ENCODE results near the gene DCC. TPM values are rescaled to one million over a fixed set of nuclear protein-coding genes. Genes with fewer than 3 reads are reported as not detected.
A peak's percentile ranks its signal among the peaks of the same experiment; 100 is the strongest.

DCC gene
- total RNA-seq, 1 experiment from 2014 or later: not detected

- Histone ChIP-seq H4K20me1 (ENCODE audit: insufficient read depth, low read depth, low read length) (no peaks in the 10 kb centered on the region), H3K4me1 (ENCODE audit: low read length) (no peaks in the 10 kb centered on the region)
- no peak for DNase-seq
These were observed 1020.8 kb downstream of the DCC start for GRCh38 chr18:53360501-53361443.

GRCh38 chr18:53375621-53376020 is 1035.6 kb downstream of the DCC start:
- no peak for DNase-seq

More at GRCh38 chr18:53360501-53361443, 1020.8 kb downstream of the DCC start:
- Histone ChIP-seq H3K4me2 (ENCODE audit: low read depth, low read length, poor library complexity, severe bottlenecking) (no peak overlapping the region), H3K4me3 (ENCODE audit: low read length) (no peak overlapping the region), H3K9me2 (replicated peaks; ENCODE audit: insufficient read depth, low read length) (no peaks in the 10 kb centered on the region), H2AFZ (ENCODE audit: low read length) (no peak overlapping the region), H3K9me3 (ENCODE audit: low read length) (no peaks in the 10 kb centered on the region), H3K36me3 (ENCODE audit: insufficient read depth, low read length) (no peaks in the 10 kb centered on the region), H3K9ac (ENCODE audit: low read length) (no peak overlapping the region), H3K27me3 (ENCODE audit: low read length) (no peaks in the 10 kb centered on the region), H3K27ac (ENCODE audit: low read length) (no peak overlapping the region), H3K79me2 (ENCODE audit: low read length) (no peaks in the 10 kb centered on the region)

DNA sequence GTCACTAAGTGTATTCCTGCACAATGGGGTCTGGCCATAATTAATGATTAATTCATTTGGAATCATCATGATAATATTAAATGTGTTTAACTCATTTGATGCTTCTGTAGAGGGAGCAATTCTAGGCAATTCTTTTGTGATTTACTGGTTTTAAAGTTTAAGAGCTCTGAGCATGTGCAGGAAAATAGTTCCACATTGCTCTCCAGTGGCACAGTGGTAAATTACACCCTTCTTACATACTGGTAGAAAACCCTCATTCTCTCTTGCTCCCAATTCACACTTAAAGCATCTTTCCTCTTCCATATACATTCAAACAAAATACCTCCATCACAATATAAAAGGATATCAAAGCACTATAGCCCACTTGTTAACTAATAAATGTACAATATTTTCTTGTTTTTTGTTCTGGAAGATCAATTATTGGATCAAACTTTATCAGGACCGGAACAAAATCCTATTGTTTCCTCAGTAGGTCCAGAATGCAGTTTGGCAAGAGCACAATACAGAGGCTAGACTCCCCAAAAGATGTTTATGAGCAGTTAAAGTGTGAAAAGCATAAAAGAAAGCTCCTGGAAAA is 1040.2 kb downstream of the DCC start:
- no peaks in the 10 kb centered on the region for H3K4me1 ChIP-seq (ENCODE audit: low read length)
- H3K9me2 ChIP-seq (replicated peaks; ENCODE audit: insufficient read depth, low read length): no peaks in the 10 kb centered on the region
- H3K36me3 ChIP-seq (ENCODE audit: insufficient read depth, low read length): no peaks in the 10 kb centered on the region
- H3K27ac ChIP-seq (ENCODE audit: low read length): no peak overlapping the region
- no peak overlapping the region for H3K4me2 ChIP-seq (ENCODE audit: low read depth, low read length, poor library complexity, severe bottlenecking)
- H3K9me3 ChIP-seq (ENCODE audit: low read length): no peaks in the 10 kb centered on the region
- H2AFZ ChIP-seq (ENCODE audit: low read length): no peak overlapping the region
- H4K20me1 ChIP-seq (ENCODE audit: insufficient read depth, low read depth, low read length): no peaks in the 10 kb centered on the region
- H3K27me3 ChIP-seq (ENCODE audit: low read length): no peaks in the 10 kb centered on the region
- H3K9ac ChIP-seq (ENCODE audit: low read length): no peak overlapping the region
- H3K79me2 ChIP-seq (ENCODE audit: low read length): no peaks in the 10 kb centered on the region
- no peak overlapping the region for H3K4me3 ChIP-seq (ENCODE audit: low read length)
- peak; percentile 75 for DNase-seq

More at GRCh38 chr18:53375621-53376020, 1035.6 kb downstream of the DCC start:
- H3K27ac ChIP-seq (ENCODE audit: low read length): no peak overlapping the region
- H3K4me3 ChIP-seq (ENCODE audit: low read length): no peak overlapping the region
- no peaks in the 10 kb centered on the region for H3K79me2 ChIP-seq (ENCODE audit: low read length)
- H3K9me3 ChIP-seq (ENCODE audit: low read length): peaks cover 5% of the 10 kb centered on the region; the same call in 1 of the 2 replicates
- H3K27me3 ChIP-seq (ENCODE audit: low read length): no peaks in the 10 kb centered on the region
- no peak overlapping the region for H3K4me2 ChIP-seq (ENCODE audit: low read depth, low read length, poor library complexity, severe bottlenecking)
- H3K9me2 ChIP-seq (replicated peaks; ENCODE audit: insufficient read depth, low read length): no peaks in the 10 kb centered on the region; the same call in 1 of the 2 replicates
- no peak overlapping the region for H2AFZ ChIP-seq (ENCODE audit: low read length)
- H3K4me1 ChIP-seq (ENCODE audit: low read length): no peaks in the 10 kb centered on the region
- H4K20me1 ChIP-seq (ENCODE audit: insufficient read depth, low read depth, low read length): no peaks in the 10 kb centered on the region
- no peaks in the 10 kb centered on the region for H3K36me3 ChIP-seq (ENCODE audit: insufficient read depth, low read length)
- no peak overlapping the region for H3K9ac ChIP-seq (ENCODE audit: low read length)

- Histone ChIP-seq H3K4me1 (ENCODE audit: low read length) (no peaks in the 10 kb centered on the region), H3K79me2 (ENCODE audit: low read length) (no peaks in the 10 kb centered on the region), H3K9me2 (replicated peaks; ENCODE audit: insufficient read depth, low read length) (no peaks in the 10 kb centered on the region), H3K27ac (ENCODE audit: low read length) (no peak overlapping the region), H2AFZ (ENCODE audit: low read length) (no peak overlapping the region), H3K27me3 (ENCODE audit: low read length) (no peaks in the 10 kb centered on the region), H3K36me3 (ENCODE audit: insufficient read depth, low read length) (no peaks in the 10 kb centered on the region), H4K20me1 (ENCODE audit: insufficient read depth, low read depth, low read length) (no peaks in the 10 kb centered on the region), H3K9ac (ENCODE audit: low read length) (no peak overlapping the region), H3K4me2 (ENCODE audit: low read depth, low read length, poor library complexity, severe bottlenecking) (no peak overlapping the region), H3K9me3 (ENCODE audit: low read length) (no peaks in the 10 kb centered on the region), H3K4me3 (ENCODE audit: low read length) (no peak overlapping the region)
- no peak for DNase-seq
These were observed 1042.9 kb downstream of the DCC start for GRCh38 chr18:53382870-53383269.

- DNase-seq: no peak
- Histone ChIP-seq H3K27me3 (ENCODE audit: low read length) (no peaks in the 10 kb centered on the region), H3K9me3 (ENCODE audit: low read length) (no peaks in the 10 kb centered on the region), H3K36me3 (ENCODE audit: insufficient read depth, low read length) (no peaks in the 10 kb centered on the region), H3K79me2 (ENCODE audit: low read length) (no peaks in the 10 kb centered on the region), H4K20me1 (ENCODE audit: insufficient read depth, low read depth, low read length) (no peaks in the 10 kb centered on the region), H3K4me2 (ENCODE audit: low read depth, low read length, poor library complexity, severe bottlenecking) (no peak overlapping the region), H3K4me1 (ENCODE audit: low read length) (no peaks in the 10 kb centered on the region), H3K9me2 (replicated peaks; ENCODE audit: insufficient read depth, low read length) (no peaks in the 10 kb centered on the region), H3K4me3 (ENCODE audit: low read length) (no peak overlapping the region), H3K9ac (ENCODE audit: low read length) (no peak overlapping the region), H2AFZ (ENCODE audit: low read length) (no peak overlapping the region), H3K27ac (ENCODE audit: low read length) (no peak overlapping the region)
These were observed 1045.9 kb downstream of the DCC start for GRCh38 chr18:53385889-53386288.

DNA sequence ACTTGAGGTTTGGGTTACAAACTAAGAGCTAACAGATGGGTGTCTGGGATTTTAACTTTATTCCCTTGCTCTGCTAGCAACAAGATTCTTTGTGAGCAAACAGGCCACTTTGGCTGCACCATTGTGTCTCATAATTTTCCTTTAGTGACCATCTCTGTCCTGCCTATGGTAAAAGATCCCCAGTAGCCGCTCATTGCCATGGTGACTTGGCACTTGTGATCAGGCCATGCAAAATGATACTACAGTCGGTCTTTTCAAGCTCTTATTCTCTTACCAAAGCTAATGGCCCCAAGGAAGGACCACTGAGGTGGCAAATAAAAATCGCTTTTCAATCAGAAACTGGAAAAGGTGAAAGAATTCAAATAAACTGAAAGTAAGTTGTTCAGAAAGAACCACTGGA is 1047.6 kb downstream of the DCC start:
- Histone ChIP-seq H3K9me3 (ENCODE audit: low read length) (no peaks in the 10 kb centered on the region), H3K27ac (ENCODE audit: low read length) (no peak overlapping the region), H3K4me2 (ENCODE audit: low read depth, low read length, poor library complexity, severe bottlenecking) (no peak overlapping the region), H4K20me1 (ENCODE audit: insufficient read depth, low read depth, low read length) (no peaks in the 10 kb centered on the region), H3K79me2 (ENCODE audit: low read length) (no peaks in the 10 kb centered on the region), H3K27me3 (ENCODE audit: low read length) (no peaks in the 10 kb centered on the region), H3K4me3 (ENCODE audit: low read length) (no peak overlapping the region), H3K4me1 (ENCODE audit: low read length) (no peaks in the 10 kb centered on the region), H2AFZ (ENCODE audit: low read length) (no peak overlapping the region), H3K36me3 (ENCODE audit: insufficient read depth, low read length) (no peaks in the 10 kb centered on the region), H3K9ac (ENCODE audit: low read length) (no peak overlapping the region), H3K9me2 (replicated peaks; ENCODE audit: insufficient read depth, low read length) (no peaks in the 10 kb centered on the region)
- no peak for DNase-seq

DNA sequence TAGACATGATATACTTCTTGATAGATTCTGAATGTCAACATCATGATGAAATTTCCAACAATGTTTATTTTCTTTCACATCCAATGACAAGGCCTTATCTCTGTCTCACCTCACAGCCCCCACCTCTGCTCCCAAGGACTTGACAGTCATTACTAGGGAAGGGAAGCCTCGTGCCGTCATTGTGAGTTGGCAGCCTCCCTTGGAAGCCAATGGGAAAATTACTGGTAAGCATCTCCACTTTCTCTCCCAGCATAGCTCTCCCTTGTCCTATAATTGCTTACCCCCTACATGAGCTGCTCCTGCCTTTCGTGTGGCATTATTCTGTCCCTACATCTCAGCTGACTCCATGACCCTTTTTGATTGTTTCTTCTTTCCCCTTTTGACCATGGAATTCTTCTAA is 1062.7 kb downstream of the DCC start:
- Histone ChIP-seq H3K9ac (ENCODE audit: low read length) (no peak overlapping the region), H3K4me3 (ENCODE audit: low read length) (no peak overlapping the region), H4K20me1 (ENCODE audit: insufficient read depth, low read depth, low read length) (no peaks in the 10 kb centered on the region), H3K9me2 (replicated peaks; ENCODE audit: insufficient read depth, low read length) (no peaks in the 10 kb centered on the region), H3K27me3 (ENCODE audit: low read length) (no peaks in the 10 kb centered on the region), H3K27ac (ENCODE audit: low read length) (no peak overlapping the region), H3K36me3 (ENCODE audit: insufficient read depth, low read length) (no peaks in the 10 kb centered on the region), H3K79me2 (ENCODE audit: low read length) (no peaks in the 10 kb centered on the region), H3K9me3 (ENCODE audit: low read length) (no peaks in the 10 kb centered on the region), H3K4me1 (ENCODE audit: low read length) (no peaks in the 10 kb centered on the region), H2AFZ (ENCODE audit: low read length) (no peak overlapping the region), H3K4me2 (ENCODE audit: low read depth, low read length, poor library complexity, severe bottlenecking) (no peak overlapping the region)
- no peak for DNase-seq

DNA sequence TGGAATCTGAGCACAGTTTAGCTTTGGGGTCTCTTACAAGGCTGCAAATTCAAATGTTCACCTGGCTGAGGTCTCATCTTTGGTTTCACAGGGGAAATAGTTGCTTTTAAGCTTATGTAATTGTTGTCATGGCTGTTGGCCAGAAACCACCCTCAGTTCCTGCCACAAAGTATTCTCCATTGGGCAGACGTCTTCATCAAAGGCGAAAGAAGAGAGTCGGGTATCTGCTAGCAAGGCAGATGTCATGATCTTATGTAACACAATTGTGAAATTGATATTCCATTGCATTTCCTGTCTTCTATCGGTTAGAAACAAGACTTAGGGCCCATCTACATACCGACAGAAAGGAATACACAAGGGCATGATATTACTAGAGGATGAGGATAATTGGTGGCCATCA is 1068.3 kb downstream of the DCC start:
- no peaks in the 10 kb centered on the region for H4K20me1 ChIP-seq (ENCODE audit: insufficient read depth, low read depth, low read length)
- no peaks in the 10 kb centered on the region for H3K36me3 ChIP-seq (ENCODE audit: insufficient read depth, low read length)
- no peak for DNase-seq
- no peaks in the 10 kb centered on the region for H3K9me3 ChIP-seq (ENCODE audit: low read length)
- H3K9me2 ChIP-seq (replicated peaks; ENCODE audit: insufficient read depth, low read length): no peaks in the 10 kb centered on the region; the same call in 1 of the 2 replicates
- H3K79me2 ChIP-seq (ENCODE audit: low read length): no peaks in the 10 kb centered on the region
- H3K4me3 ChIP-seq (ENCODE audit: low read length): no peak overlapping the region
- H3K27ac ChIP-seq (ENCODE audit: low read length): no peak overlapping the region
- H3K9ac ChIP-seq (ENCODE audit: low read length): no peak overlapping the region
- no peaks in the 10 kb centered on the region for H3K4me1 ChIP-seq (ENCODE audit: low read length)
- no peak overlapping the region for H3K4me2 ChIP-seq (ENCODE audit: low read depth, low read length, poor library complexity, severe bottlenecking)
- H3K27me3 ChIP-seq (ENCODE audit: low read length): 0 out of 2 replicates have a peak, but pooled peaks cover 2% of the 10 kb centered on the region
- H2AFZ ChIP-seq (ENCODE audit: low read length): no peak overlapping the region
